ENCODE results near the gene ENKUR. TPM values are rescaled to one million over a fixed set of nuclear protein-coding genes. Genes with fewer than 3 reads are reported as not detected.

The ENKUR gene
- 0.13 TPM for total RNA-seq (2021; ENCODE audit: unreplicated experiment)
- polyA plus RNA-seq (2012; ENCODE audit: insufficient read length) = not detected
- percentile 21 among the genes with signal in this experiment for Bru-seq, nascent RNA
- BruChase-seq, experiment 1, labeled RNA remaining after a 2-hour chase = percentile 17 among the genes with signal in this experiment
- percentile 13 among the genes with signal in this experiment for BruChase-seq, experiment 2, labeled RNA remaining after a 6-hour chase
- long read RNA-seq, partial matches to known transcripts = 0 of 1 reads
- long read RNA-seq, other reads (novel, unspliced or antisense) = 1 of 1 reads

- no TSS peak for BruUV-seq (replicated peaks)
- Histone ChIP-seq H3K9me3 (ENCODE audit: control insufficient read depth, insufficient read depth, low read depth, low read length) (no peaks in the 10 kb centered on the region), H3K27me3 (ENCODE audit: control insufficient read depth, insufficient read depth, low read length) (no peaks in the 10 kb centered on the region), H3K4me1 (ENCODE audit: control insufficient read depth, insufficient read depth, low read length) (peaks cover 9% of the 10 kb centered on the region), H3K27ac (ENCODE audit: low read length) (peak within 1 kb of the TSS; percentile 97), H3K4me3 (ENCODE audit: low read depth in 2 of 2, low read length in 2 of 2) (peak within 1 kb of the TSS; percentile 59 to 70), H3K36me3 (ENCODE audit: control insufficient read depth, insufficient read depth, low read length) (peaks cover 2% of the 10 kb centered on the region; the same call in 1 of the 2 replicates)
- DNase-seq (ENCODE audit: low read depth, low spot score) (no peak), ATAC-seq (peak; percentile 75)
- in situ Hi-C loops (cut with HindIII; ENCODE audit: low pct_unique_long_range_greater_than_20kb, low sequenced_read_pairs) (no loop called here), intact Hi-C loops (cut with micrococcal nuclease; ENCODE audit: unreplicated experiment) (no loop called here)
- POLR2A ChIA-PET = interaction anchor here (0.5 kb wide), 1 partner anchor 63 kb away, joined by 7 read pairs; no protein-coding TSS in a partner anchor
- CTCF ChIA-PET = no interaction called here
- TF ChIP-seq POLR2AphosphoS5 (IDR thresholded peaks at IDR 0.05; ENCODE audit: low read depth, low read length) = no peak
- no peak for TF ChIP-seq REST (IDR thresholded peaks at IDR 0.05; ENCODE audit: insufficient read depth in 1 of 2, low read depth in 2 of 2, low read length in 1 of 2)
- no peak for TF ChIP-seq SIN3A (IDR thresholded peaks at IDR 0.05; ENCODE audit: borderline replicate concordance, insufficient read depth, low read depth, low read length)
- no peak for TF ChIP-seq TCF7L2 (IDR thresholded peaks at IDR 0.05; ENCODE audit: low read depth, low read length)
- TF ChIP-seq CTCF (IDR thresholded peaks at IDR 0.05) = no peak
Observed at GRCh38 chr10:25015828-25016375, at the start of gene ENKUR. TSS of gene ENKUR (minus strand) at chr10:25016158. CDS start at chr10:25015936, 222 bp downstream.

GRCh38 chr10:25064401-25064800 lies 48.4 kb upstream of the ENKUR start:
- in situ Hi-C loops (cut with HindIII; ENCODE audit: low pct_unique_long_range_greater_than_20kb, low sequenced_read_pairs) = no loop called here
- BruUV-seq (replicated peaks) = no TSS peak
- CTCF ChIA-PET = no interaction called here
- Histone ChIP-seq H3K27ac (ENCODE audit: low read length) (no peak overlapping the region), H3K9me3 (ENCODE audit: control insufficient read depth, insufficient read depth, low read depth, low read length) (no peaks in the 10 kb centered on the region), H3K36me3 (ENCODE audit: control insufficient read depth, insufficient read depth, low read length) (no peaks in the 10 kb centered on the region), H3K27me3 (ENCODE audit: control insufficient read depth, insufficient read depth, low read length) (no peaks in the 10 kb centered on the region), H3K4me1 (ENCODE audit: control insufficient read depth, insufficient read depth, low read length) (peaks cover 8% of the 10 kb centered on the region), H3K4me3 (ENCODE audit: low read depth in 2 of 2, low read length in 2 of 2) (no peak overlapping the region)
- DNase-seq (ENCODE audit: low read depth, low spot score) = no peak
- ATAC-seq = no peak
- POLR2A ChIA-PET = no interaction called here
- no peak for TF ChIP-seq CTCF (IDR thresholded peaks at IDR 0.05)
- no peak for TF ChIP-seq POLR2AphosphoS5 (IDR thresholded peaks at IDR 0.05; ENCODE audit: low read depth, low read length)
- TF ChIP-seq SIN3A (IDR thresholded peaks at IDR 0.05; ENCODE audit: borderline replicate concordance, insufficient read depth, low read depth, low read length) = no peak
- TF ChIP-seq REST (IDR thresholded peaks at IDR 0.05; ENCODE audit: insufficient read depth in 1 of 2, low read depth in 2 of 2, low read length in 1 of 2) = no peak
- intact Hi-C loops (cut with micrococcal nuclease; ENCODE audit: unreplicated experiment) = no loop called here
